HepG2 (cell line): ENCODE measurements around the gene SPOP. TPM values are rescaled to one million over a fixed set of nuclear protein-coding genes. Genes with fewer than 3 reads are reported as not detected.

Source experiments
- ATAD3A ChIP-seq: sonication (generic); formaldehyde crosslinking; IDR thresholded peaks from 2 replicates; pipeline ENCODE4 v1.4.0; 2020; ENCODE audit warnings: missing genetic modification reagents
- CBX2 ChIP-seq, 2 experiments: fragments of 200-600 bp in 1 of 2; sonication (generic); formaldehyde crosslinking in 1 of 2; IDR thresholded peaks; 2 replicates each; pipeline versions ENCODE4 v1.7.0 to v1.8.1; 2018 to 2022; ENCODE audit warnings: low read depth in 2 of 2, low read length in 1 of 2, mild to moderate bottlenecking in 1 of 2, missing genetic modification reagents in 1 of 2
- CENPT ChIP-seq: sonication (generic); formaldehyde crosslinking; IDR thresholded peaks from 2 replicates; pipeline ENCODE4 v1.8.0; 2022; ENCODE audit warnings: low read depth, mild to moderate bottlenecking, moderate library complexity, missing genetic modification reagents
- DMAP1 ChIP-seq: IDR thresholded peaks from 2 replicates; pipeline ENCODE4 v1.6.1; 2016
- FOXC1 ChIP-seq: sonication (generic); formaldehyde crosslinking; IDR thresholded peaks from 2 replicates; pipeline ENCODE4 v1.8.0; 2022; ENCODE audit warnings: mild to moderate bottlenecking, missing genetic modification reagents, borderline replicate concordance
- FOXM1 ChIP-seq: sonication (generic); formaldehyde crosslinking; IDR thresholded peaks from 2 replicates; pipeline ENCODE4 v1.5.0; 2020; ENCODE audit warnings: missing genetic modification reagents
- FOXP1 ChIP-seq, 2 experiments: fragments of 450-650 bp in 1 of 2; IDR thresholded peaks; 2 replicates each; pipeline ENCODE4 v1.6.1; 2017 to 2018; ENCODE audit warnings: antibody characterized with exemption in 1 of 2
- KLF11 ChIP-seq: IDR thresholded peaks from 2 replicates; pipeline ENCODE4 v1.6.1; 2016; ENCODE audit warnings: missing compliant biosample characterization
- MEF2D ChIP-seq: sonication (generic); formaldehyde crosslinking; IDR thresholded peaks from 2 replicates; pipeline ENCODE4 v1.5.1; 2020; ENCODE audit warnings: mild to moderate bottlenecking, missing genetic modification reagents
- MLXIP ChIP-seq: sonication (generic); formaldehyde crosslinking; IDR thresholded peaks from 2 replicates; pipeline ENCODE4 v1.9.0; 2021; ENCODE audit warnings: missing genetic modification reagents, borderline replicate concordance
- NBN ChIP-seq: fragments of 450-650 bp; conservative IDR thresholded peaks from 2 replicates; pipeline ENCODE4 v1.6.1; 2017
- NFYC ChIP-seq: IDR thresholded peaks from 2 replicates; pipeline ENCODE4 v1.6.1; 2016; ENCODE audit warnings: missing genetic modification reagents, missing compliant biosample characterization
- NR2C2 ChIP-seq: sonication (generic); formaldehyde crosslinking; IDR thresholded peaks from 2 replicates; pipeline ENCODE4 v1.4.0; 2020; ENCODE audit warnings: missing genetic modification reagents, mild to moderate bottlenecking, moderate library complexity, borderline replicate concordance
- SMARCC2 ChIP-seq: fragments of 450-650 bp; IDR thresholded peaks from 2 replicates; pipeline ENCODE4 v1.6.1; 2017; ENCODE audit warnings: antibody characterized with exemption, mild to moderate bottlenecking
- SMC3 ChIP-seq: IDR thresholded peaks from 2 replicates; pipeline ENCODE4 v1.6.1; 2011; ENCODE audit warnings: low read length, improper control_type of control experiment
- STAT5B ChIP-seq: sonication (generic); formaldehyde crosslinking; IDR thresholded peaks from 2 replicates; pipeline ENCODE4 v1.4.0; 2020; ENCODE audit warnings: missing genetic modification reagents
- TEAD2 ChIP-seq: sonication (generic); formaldehyde crosslinking; IDR thresholded peaks from 2 replicates; pipeline ENCODE4 v1.9.0; 2021; ENCODE audit warnings: missing genetic modification reagents
- ZC3H4 ChIP-seq: sonication (generic); formaldehyde crosslinking; IDR thresholded peaks from 2 replicates; pipeline ENCODE4 v1.4.0; 2020; ENCODE audit warnings: missing genetic modification reagents, borderline replicate concordance
- ZNF205 ChIP-seq: IDR thresholded peaks from 2 replicates; pipeline ENCODE4 v1.6.1; 2018; ENCODE audit warnings: missing biosample characterization, missing genetic modification reagents
- ZNF30 ChIP-seq: sonication (generic); formaldehyde crosslinking; IDR thresholded peaks from 2 replicates; pipeline ENCODE4 v1.5.0; 2020; ENCODE audit warnings: mild to moderate bottlenecking, missing genetic modification reagents
- ZNF543 ChIP-seq: sonication (generic); formaldehyde crosslinking; IDR thresholded peaks from 2 replicates; pipeline ENCODE4 v1.4.0; 2020; ENCODE audit warnings: mild to moderate bottlenecking, missing genetic modification reagents
- ZNF616 ChIP-seq: sonication (generic); formaldehyde crosslinking; IDR thresholded peaks from 2 replicates; pipeline ENCODE4 v1.5.0; 2020; ENCODE audit warnings: low read depth, mild to moderate bottlenecking, missing genetic modification reagents
- ZNF75D ChIP-seq: sonication (generic); formaldehyde crosslinking; IDR thresholded peaks from 2 replicates; pipeline ENCODE4 v1.8.1; 2023; ENCODE audit warnings: missing genetic modification reagents, mild to moderate bottlenecking, borderline replicate concordance
- ZNF776 ChIP-seq: sonication (generic); formaldehyde crosslinking; IDR thresholded peaks from 2 replicates; pipeline ENCODE4 v1.4.0; 2020; ENCODE audit warnings: mild to moderate bottlenecking, missing genetic modification reagents
- ZNF777 ChIP-seq: sonication (generic); formaldehyde crosslinking; IDR thresholded peaks from 2 replicates; pipeline ENCODE4 v1.4.0; 2020; ENCODE audit warnings: missing genetic modification reagents
- ZNF780A ChIP-seq: sonication (generic); formaldehyde crosslinking; IDR thresholded peaks from 2 replicates; pipeline ENCODE4 v1.8.0; 2022; ENCODE audit warnings: mild to moderate bottlenecking, missing genetic modification reagents, moderate library complexity
- ZNF792 ChIP-seq: IDR thresholded peaks from 2 replicates; pipeline ENCODE4 v1.6.1; 2016
- ZUFSP ChIP-seq: sonication (generic); formaldehyde crosslinking; IDR thresholded peaks from 2 replicates; pipeline ENCODE4 v1.9.0; 2021; ENCODE audit warnings: missing genetic modification reagents, mild to moderate bottlenecking, borderline replicate concordance
- polyA plus RNA-seq, 8 experiments: library from polyadenylated mRNA; depleted of rRNA in 3 of 8; stranded (reverse) in 7 of 8; unstranded in 1 of 8; fragments of >200 nt; fragmentation: Illumina TruSeq in 4 of 8; extraction: Trizol in 4 of 8; gene quantifications; 2 replicates each; pipeline versions ENCODE4 v1.2.1 to v1.2.3, GENCODE V29; 2011 to 2016; ENCODE audit warnings: low read depth in 4 of 8, missing spikeins in 1 of 8, mixed read lengths in 1 of 8; ENCODE audit not compliant: insufficient read depth in 1 of 8
- total RNA-seq, 5 experiments: library from RNA; depleted of rRNA; stranded (reverse); fragments of >200 nt; fragmentation: Illumina TruSeq; extraction: Trizol; gene quantifications; 2 replicates each; pipeline ENCODE4 v1.2.3, GENCODE V29; 2016; ENCODE audit warnings: low read depth in 1 of 5

SPOP gene
- total and polyA plus RNA-seq, 2 of the 13 experiments (the other 11 are each of a cell fraction or from before 2014, with no cell fraction given), result 52.8 to 60.8 TPM

- TF ChIP-seq CBX2 (IDR thresholded peaks at IDR 0.05; ENCODE audit: low read depth, low read length) (no peak), CBX2 (CRISPR knock-in tag; IDR thresholded peaks at IDR 0.05; ENCODE audit: low read depth) (peak; percentile 40; the same call in 1 of the 2 replicates), ZNF30 (CRISPR knock-in tag) (peak; percentile 98; the same call in 1 of the 2 replicates), KLF11 (peak; percentile 99), ZNF75D (peak; percentile 96; the same call in 1 of the 2 replicates), FOXP1 (IDR thresholded peaks at IDR 0.05) (peak; percentile 97), FOXP1 (CRISPR knock-in tag; IDR thresholded peaks at IDR 0.05) (peak; percentile 89), ZNF543 (CRISPR knock-in tag) (peak; percentile 97), ZUFSP (CRISPR knock-in tag) (no peak), ZNF792 (peak; percentile 95), NFYC (CRISPR knock-in tag) (peak; percentile 70), DMAP1 (peak; percentile 76; the same call in 1 of the 2 replicates), FOXC1 (CRISPR knock-in tag) (peak; percentile 100), NBN (no peak), CENPT (CRISPR knock-in tag) (peak; percentile 90; the same call in 1 of the 2 replicates), FOXM1 (CRISPR knock-in tag) (no peak), ATAD3A (CRISPR knock-in tag) (no peak), ZNF205 (CRISPR knock-in tag) (peak; percentile 94), ZNF616 (CRISPR knock-in tag) (peak; percentile 88), ZC3H4 (CRISPR knock-in tag) (no peak), ZNF780A (CRISPR knock-in tag) (peak; percentile 85; the same call in 1 of the 2 replicates), ZNF776 (peak; percentile 95), MEF2D (peak; percentile 96), TEAD2 (CRISPR knock-in tag) (no peak; the same call in 1 of the 2 replicates), ZNF777 (CRISPR knock-in tag) (peak; percentile 66; the same call in 1 of the 2 replicates), MLXIP (CRISPR knock-in tag) (peak; percentile 94), NR2C2 (CRISPR knock-in tag) (peak; percentile 63; the same call in 1 of the 2 replicates), STAT5B (CRISPR knock-in tag) (no peak; the same call in 1 of the 2 replicates), SMARCC2 (no peak), SMC3 (no peak)
These were observed at the start of gene SPOP (continued) for GRCh38 chr17:49677933-49678847.
